ENCODE measurements around the gene SRPK2. TPM values are rescaled to one million over a fixed set of nuclear protein-coding genes. Genes with fewer than 3 reads are reported as not detected.

SRPK2 gene
- total RNA-seq, 1 donor from 2014 or later: 26.7 TPM

DNA sequence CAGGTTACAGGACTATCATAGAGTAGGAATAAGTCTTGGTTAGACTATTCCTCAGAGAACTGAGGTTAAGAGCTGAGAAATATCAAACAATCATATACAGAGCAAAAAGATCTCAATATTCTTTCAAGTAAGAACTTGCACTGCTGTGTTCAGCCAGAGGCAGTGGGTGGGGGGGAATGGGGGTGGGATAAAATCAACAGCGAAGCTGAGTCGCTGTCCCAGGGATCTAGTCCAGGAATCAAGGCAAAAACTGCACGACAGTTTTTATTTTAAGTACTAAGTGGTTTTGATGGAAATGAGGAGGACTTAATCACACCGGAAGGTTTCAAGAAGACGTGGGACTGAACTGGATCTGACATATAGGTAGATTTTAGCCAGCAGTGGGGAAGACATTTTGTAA, 159.1 kb downstream of the SRPK2 start:
- no peak overlapping the region for H3K4me3 ChIP-seq (ENCODE audit: low read depth, low read length)
- DNase-seq (ENCODE audit: low read depth): no peak
- TF ChIP-seq, protein P1, sequence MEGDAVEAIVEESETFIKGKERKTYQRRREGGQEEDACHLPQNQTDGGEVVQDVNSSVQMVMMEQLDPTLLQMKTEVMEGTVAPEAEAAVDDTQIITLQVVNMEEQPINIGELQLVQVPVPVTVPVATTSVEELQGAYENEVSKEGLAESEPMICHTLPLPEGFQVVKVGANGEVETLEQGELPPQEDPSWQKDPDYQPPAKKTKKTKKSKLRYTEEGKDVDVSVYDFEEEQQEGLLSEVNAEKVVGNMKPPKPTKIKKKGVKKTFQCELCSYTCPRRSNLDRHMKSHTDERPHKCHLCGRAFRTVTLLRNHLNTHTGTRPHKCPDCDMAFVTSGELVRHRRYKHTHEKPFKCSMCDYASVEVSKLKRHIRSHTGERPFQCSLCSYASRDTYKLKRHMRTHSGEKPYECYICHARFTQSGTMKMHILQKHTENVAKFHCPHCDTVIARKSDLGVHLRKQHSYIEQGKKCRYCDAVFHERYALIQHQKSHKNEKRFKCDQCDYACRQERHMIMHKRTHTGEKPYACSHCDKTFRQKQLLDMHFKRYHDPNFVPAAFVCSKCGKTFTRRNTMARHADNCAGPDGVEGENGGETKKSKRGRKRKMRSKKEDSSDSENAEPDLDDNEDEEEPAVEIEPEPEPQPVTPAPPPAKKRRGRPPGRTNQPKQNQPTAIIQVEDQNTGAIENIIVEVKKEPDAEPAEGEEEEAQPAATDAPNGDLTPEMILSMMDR (conservative IDR thresholded peaks at IDR 0.05; ENCODE audit: low read depth, low read length): no peak

DNA sequence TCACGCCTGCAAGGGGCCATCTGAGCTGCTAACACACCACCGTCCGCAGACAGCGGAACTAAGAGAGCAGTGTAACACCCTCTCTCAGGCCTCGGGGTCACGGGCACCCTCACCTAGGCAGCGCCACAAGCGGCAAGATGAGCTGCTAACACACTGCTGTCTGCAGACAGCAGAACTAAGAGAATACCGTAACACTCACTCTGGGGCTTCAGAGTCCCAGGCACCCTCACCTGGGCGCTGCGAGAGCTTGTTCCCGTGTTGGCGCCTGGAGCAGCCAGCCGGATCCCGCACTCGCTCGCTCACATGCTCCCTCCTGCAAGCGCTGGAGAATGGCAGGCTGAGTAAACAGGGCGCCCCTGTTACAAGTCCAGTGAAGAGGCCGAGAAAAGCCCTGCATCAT, 160.2 kb downstream of the SRPK2 start:
- H3K4me3 ChIP-seq (ENCODE audit: low read depth, low read length): no peak overlapping the region
- TF ChIP-seq, protein P1 (conservative IDR thresholded peaks at IDR 0.05; ENCODE audit: low read depth, low read length): no peak
- DNase-seq (ENCODE audit: low read depth): no peak

DNA sequence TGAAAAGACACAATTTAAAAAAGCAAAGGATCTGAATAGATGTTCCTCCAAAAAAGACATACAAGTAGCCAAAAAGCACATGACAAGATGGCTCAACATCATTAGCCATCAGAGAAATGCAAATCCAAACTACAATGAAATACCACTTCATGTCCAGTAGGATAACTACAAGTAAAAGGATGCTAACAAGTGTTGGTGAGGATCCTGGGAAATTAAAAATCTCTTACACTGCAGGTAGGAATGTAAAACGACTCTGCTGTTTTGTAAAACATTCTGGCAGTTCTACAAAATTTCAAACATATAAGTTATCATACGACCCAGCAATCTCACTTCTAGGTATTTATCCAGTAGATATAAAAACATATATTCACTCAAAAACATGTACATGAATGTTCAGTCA, 161.3 kb downstream of the SRPK2 start:
- no peak overlapping the region for H3K4me3 ChIP-seq (ENCODE audit: low read depth, low read length)
- TF ChIP-seq, protein P1 (conservative IDR thresholded peaks at IDR 0.05; ENCODE audit: low read depth, low read length): no peak
- no peak for DNase-seq (ENCODE audit: low read depth)

DNA sequence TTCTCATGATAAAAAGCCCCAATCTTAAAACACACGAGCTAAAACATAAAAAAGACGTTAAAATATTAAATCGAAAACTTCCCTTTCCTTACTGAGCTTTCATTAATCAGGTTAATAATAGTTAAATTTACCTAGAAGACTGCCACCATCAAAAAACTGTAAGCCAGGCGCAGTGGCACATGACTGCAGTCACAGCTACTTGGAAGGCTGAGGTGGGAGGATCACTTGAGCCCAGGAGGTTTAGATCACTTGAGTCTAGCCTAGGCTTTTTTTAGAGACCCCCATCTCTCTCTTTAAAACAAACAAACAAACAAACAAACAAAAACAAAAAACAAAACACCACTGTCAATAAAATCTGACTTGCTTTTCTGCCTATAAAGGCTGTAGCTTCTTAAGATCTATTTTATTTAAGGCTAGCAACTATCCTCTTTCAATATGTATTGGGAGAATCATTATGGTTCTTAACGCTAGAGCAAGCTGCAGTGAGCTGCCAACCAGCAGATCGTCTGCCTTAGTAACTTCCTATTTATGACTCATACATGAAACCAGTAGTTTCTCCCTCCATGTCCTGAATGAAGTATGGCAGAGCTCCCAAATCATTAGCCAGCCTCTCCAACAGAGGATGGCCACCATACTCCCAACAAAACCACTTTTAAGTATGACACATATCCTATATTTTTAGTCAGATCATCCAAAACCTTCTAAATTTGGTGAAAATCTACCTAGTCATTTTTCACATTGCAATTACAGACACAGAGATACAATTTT, 163.7 kb downstream of the SRPK2 start:
- DNase-seq (ENCODE audit: low read depth): peak; percentile 87
- no peak overlapping the region for H3K4me3 ChIP-seq (ENCODE audit: low read depth, low read length)
- TF ChIP-seq, protein P1 (conservative IDR thresholded peaks at IDR 0.05; ENCODE audit: low read depth, low read length): no peak

DNA sequence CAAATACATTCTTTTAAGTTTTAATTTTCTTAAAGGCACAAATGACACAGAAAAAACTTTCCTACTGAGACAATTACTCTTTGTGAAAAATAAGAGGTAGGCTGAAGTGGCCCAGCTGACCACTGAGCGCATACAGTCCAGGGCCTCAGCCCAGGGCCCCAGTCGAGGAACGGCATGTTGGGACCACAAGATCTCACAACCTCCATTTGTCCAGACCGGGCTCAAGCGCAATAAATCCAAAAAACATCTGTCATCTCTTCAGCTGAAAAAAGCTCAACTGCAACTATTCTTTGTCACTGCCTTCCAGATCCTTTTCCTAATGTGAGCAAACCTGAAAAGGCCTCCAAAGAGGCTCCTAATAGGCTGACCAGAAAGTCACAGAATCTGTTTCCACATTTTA, 165.8 kb downstream of the SRPK2 start:
- H3K4me3 ChIP-seq (ENCODE audit: low read depth, low read length): no peak overlapping the region
- no peak for DNase-seq (ENCODE audit: low read depth)
- TF ChIP-seq, protein P1 (conservative IDR thresholded peaks at IDR 0.05; ENCODE audit: low read depth, low read length): no peak

DNA sequence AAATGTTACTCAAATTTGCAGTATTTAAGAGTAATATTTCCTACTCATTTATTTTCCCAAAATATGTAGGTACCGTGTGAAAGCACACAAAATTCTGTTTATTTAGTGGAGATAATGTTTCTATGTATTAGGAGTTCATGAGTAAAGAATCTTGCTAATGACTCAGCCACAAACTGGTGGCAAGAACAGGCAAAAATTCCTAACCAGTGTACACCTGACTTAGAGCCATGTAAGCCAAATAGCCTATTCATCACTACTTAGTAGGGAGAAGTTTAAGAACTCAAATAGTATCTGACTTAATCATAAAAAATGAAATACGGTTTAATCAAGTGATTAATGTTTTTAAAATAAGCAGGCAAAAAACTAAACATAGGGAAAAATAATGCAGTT, 169.0 kb downstream of the SRPK2 start:
- DNase-seq (ENCODE audit: low read depth): no peak
- TF ChIP-seq, protein P1 (conservative IDR thresholded peaks at IDR 0.05; ENCODE audit: low read depth, low read length): no peak
- no peak overlapping the region for H3K4me3 ChIP-seq (ENCODE audit: low read depth, low read length)

Measured in epithelial cell of proximal tubule (primary cell).